Glutamatergic neuron (in vitro differentiated cells): ENCODE results near the gene PPDPF. TPM values are rescaled to one million over a fixed set of nuclear protein-coding genes. Genes with fewer than 3 reads are reported as not detected.
"Not testable (repeated sequence)": the region's sequence is repeated elsewhere in the genome, so short reads cannot be mapped to it uniquely, and the experiment has no call there.

Source experiments
- DNase-seq: peaks from one replicate; pipeline ENCODE4 v3.0.0; 2022
- H3K27ac Mint-ChIP-seq: one replicate; pipeline ENCODE4 v1.8.0; 2020; ENCODE audit warnings: mild to moderate bottlenecking, mixed read lengths, inconsistent platforms; ENCODE audit not compliant: unreplicated experiment
- H3K27me3 Mint-ChIP-seq: one replicate; pipeline ENCODE4 v1.8.0; 2020; ENCODE audit warnings: mild to moderate bottlenecking, moderate library complexity, mixed read lengths, inconsistent platforms; ENCODE audit not compliant: unreplicated experiment
- H3K36me3 Mint-ChIP-seq: one replicate; pipeline ENCODE4 v1.8.0; 2020; ENCODE audit warnings: mild to moderate bottlenecking, mixed read lengths, inconsistent platforms; ENCODE audit not compliant: unreplicated experiment
- H3K4me1 Mint-ChIP-seq: one replicate; pipeline ENCODE4 v1.8.0; 2020; ENCODE audit warnings: mild to moderate bottlenecking, low read depth, mixed read lengths, inconsistent platforms; ENCODE audit not compliant: unreplicated experiment
- H3K4me3 Mint-ChIP-seq: one replicate; pipeline ENCODE4 v1.8.0; 2020; ENCODE audit warnings: mild to moderate bottlenecking, mixed read lengths, inconsistent platforms; ENCODE audit not compliant: unreplicated experiment
- H3K9me3 Mint-ChIP-seq: one replicate; pipeline ENCODE4 v1.8.0; 2020; ENCODE audit warnings: mild to moderate bottlenecking, moderate library complexity, mixed read lengths, inconsistent platforms; ENCODE audit not compliant: unreplicated experiment
- total RNA-seq: library from RNA; stranded (reverse); fragmentation: NEBNext Ultra II Directional; extraction: Animal tissue kit (Norgen Biotek cat#: 25700); gene quantifications from one replicate; pipeline ENCODE4 v1.2.1, GENCODE V29; 2021; ENCODE audit not compliant: unreplicated experiment
- TF ChIP-seq, protein P1 (sequence below): fragments of 200-600 bp; sonication (generic); IDR thresholded peaks from one replicate; pipeline ENCODE4 v1.5.0; 2021; ENCODE audit not compliant: partially characterized antibody, unreplicated experiment

PPDPF gene
- total RNA-seq, 1 donor from 2014 or later: 293 TPM

DNA sequence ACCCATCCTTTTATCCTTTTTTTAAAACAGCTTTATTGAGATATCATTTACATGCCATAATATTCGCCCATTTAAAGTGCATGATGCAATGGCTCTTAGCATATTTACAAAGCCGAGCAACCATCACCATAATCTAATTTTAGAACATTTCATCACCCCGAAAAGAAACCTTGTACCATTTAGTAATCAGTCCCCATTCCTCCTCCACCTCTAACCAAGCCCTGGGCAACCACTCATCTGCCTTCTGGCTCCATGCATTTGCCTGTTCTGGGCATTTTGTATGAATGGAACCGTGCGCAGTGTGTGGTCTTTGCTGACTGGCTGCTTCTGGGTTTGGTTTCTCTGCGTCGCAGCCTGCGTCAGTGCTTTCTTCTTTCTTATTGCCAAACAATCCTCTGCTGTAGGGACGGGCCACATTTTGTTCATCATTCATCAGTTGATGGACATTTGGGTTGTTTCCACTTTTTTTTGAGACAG is 11.4 kb upstream of the PPDPF start:
- TF ChIP-seq, protein P1, sequence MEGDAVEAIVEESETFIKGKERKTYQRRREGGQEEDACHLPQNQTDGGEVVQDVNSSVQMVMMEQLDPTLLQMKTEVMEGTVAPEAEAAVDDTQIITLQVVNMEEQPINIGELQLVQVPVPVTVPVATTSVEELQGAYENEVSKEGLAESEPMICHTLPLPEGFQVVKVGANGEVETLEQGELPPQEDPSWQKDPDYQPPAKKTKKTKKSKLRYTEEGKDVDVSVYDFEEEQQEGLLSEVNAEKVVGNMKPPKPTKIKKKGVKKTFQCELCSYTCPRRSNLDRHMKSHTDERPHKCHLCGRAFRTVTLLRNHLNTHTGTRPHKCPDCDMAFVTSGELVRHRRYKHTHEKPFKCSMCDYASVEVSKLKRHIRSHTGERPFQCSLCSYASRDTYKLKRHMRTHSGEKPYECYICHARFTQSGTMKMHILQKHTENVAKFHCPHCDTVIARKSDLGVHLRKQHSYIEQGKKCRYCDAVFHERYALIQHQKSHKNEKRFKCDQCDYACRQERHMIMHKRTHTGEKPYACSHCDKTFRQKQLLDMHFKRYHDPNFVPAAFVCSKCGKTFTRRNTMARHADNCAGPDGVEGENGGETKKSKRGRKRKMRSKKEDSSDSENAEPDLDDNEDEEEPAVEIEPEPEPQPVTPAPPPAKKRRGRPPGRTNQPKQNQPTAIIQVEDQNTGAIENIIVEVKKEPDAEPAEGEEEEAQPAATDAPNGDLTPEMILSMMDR: no peak
- DNase-seq: no peak
- Mint-ChIP-seq H3K36me3 (peaks cover 24% of the 10 kb centered on the region), H3K9me3 (peaks cover 12% of the 10 kb centered on the region), H3K4me1 (no peaks in the 10 kb centered on the region), H3K27me3 (peaks cover 2% of the 10 kb centered on the region), H3K27ac (no peak overlapping the region), H3K4me3 (no peak overlapping the region)

DNA sequence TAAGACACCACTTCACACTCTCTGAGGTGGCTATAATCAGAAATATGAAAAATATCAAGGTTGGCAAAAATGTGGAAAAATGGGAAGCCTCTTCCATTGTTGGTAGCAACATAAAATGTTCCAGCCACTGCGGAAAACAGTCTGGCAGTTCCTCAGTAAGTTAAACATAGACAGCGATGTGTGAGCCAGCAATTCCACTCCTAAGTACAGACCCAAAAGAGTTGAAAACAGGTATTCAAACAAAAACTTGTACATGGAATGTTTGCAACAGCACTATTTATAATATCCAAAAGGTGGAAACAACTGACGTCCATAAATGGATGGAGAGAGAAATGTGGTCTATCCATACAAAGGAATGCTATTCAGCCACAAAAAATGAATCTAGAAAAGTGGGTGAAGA is 7.4 kb upstream of the PPDPF start:
- DNase-seq: no peak
- no peak overlapping the region for H3K4me3 Mint-ChIP-seq
- H3K36me3 Mint-ChIP-seq: peaks cover 12% of the 10 kb centered on the region
- H3K27me3 Mint-ChIP-seq: peaks cover 3% of the 10 kb centered on the region
- H3K4me1 Mint-ChIP-seq: peaks cover 3% of the 10 kb centered on the region
- TF ChIP-seq, protein P1: no peak
- no peak overlapping the region for H3K27ac Mint-ChIP-seq
- H3K9me3 Mint-ChIP-seq: peaks cover 2% of the 10 kb centered on the region

DNA sequence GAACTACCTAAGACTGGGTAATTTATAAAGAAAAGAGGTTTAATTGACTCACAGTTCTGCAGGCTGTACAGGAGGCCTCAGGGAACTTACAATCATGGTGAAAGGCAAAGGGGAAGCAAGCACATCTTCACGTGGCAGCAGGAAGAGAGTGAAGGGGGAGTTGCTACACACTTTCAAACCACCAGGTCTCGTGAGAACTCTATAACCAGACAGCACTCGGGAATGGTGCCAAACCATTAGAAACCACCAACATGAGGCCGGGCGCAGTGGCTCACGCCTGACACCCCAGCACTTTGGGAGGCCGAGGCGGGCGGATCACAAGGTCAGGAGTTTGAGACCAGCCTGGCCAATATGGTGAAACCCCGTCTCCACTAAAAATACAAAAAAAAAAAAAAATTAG is 6.0 kb upstream of the PPDPF start:
- not testable (repeated sequence) for H3K27me3 Mint-ChIP-seq, H3K9me3 Mint-ChIP-seq, H3K4me1 Mint-ChIP-seq, H3K4me3 Mint-ChIP-seq, DNase-seq, H3K27ac Mint-ChIP-seq, H3K36me3 Mint-ChIP-seq

DNA sequence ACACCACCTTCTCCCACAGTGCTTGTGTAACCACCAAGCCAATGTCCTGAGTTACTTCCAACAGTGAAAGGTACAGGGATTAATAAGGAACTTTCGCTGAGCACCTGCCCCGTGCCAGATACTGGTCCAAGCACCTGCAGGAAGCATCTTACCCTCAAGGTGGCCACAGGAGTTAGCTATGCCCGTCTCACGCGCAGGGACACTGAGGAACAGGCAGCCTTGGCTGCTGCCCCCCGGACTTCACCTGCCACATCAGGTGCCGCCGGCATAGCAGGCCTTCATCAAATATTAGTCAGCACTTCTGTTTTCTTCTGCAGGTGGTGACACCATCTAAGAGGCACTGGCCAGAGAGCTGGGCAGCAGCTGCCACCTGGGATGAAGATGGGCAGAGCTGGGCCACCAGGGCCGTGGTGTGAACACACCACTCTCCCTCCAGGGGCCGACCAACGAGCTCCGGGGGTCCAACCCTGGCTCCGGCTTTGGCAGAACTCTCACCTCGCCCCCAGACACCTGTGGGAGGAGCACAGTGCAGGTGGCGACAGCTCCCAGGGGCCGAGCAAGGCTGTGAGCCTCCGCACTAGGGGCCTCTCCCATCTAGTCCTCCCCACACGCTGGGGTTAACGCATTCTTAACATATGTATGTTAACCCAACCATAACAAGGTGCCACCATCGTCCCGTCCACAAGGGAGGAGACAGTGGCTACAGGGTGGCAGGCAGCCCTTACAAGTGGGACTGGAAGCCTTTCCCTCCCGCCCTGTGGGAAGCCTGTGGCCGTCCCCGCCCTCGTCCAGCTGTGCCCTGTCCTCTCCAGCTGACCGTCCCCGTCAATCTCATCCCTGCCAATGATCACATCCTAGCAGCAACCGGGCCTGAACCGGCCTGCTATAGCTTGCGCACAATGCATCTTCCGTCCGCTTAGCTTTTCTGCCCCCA is 2.9 kb upstream of the PPDPF start:
- Mint-ChIP-seq H3K4me1 (peaks cover 5% of the 10 kb centered on the region), H3K9me3 (peaks cover 3% of the 10 kb centered on the region), H3K4me3 (peak overlapping the region; percentile 67), H3K27me3 (peaks cover 8% of the 10 kb centered on the region), H3K36me3 (peaks cover 5% of the 10 kb centered on the region), H3K27ac (no peak overlapping the region)
- DNase-seq: no peak
- TF ChIP-seq, protein P1: no peak

GRCh38 chr20:63518351-63518861 is 2.2 kb upstream of the PPDPF start:
- Mint-ChIP-seq H3K27me3 (peaks cover 10% of the 10 kb centered on the region), H3K9me3 (peaks cover 3% of the 10 kb centered on the region), H3K27ac (no peak overlapping the region), H3K4me3 (peak overlapping the region; percentile 87), H3K36me3 (peaks cover 2% of the 10 kb centered on the region), H3K4me1 (peaks cover 5% of the 10 kb centered on the region)
- TF ChIP-seq, protein P1: no peak
- DNase-seq: peak; percentile 21
